GM19240 (cell line): ENCODE measurements around the gene WWTR1.
A peak's percentile ranks its signal among the peaks of the same experiment; 100 is the strongest.

Experiments
- DNase-seq: peaks from one replicate; pipeline ENCODE4 v3.0.0; 2011; ENCODE audit warnings: low spot score; ENCODE audit not compliant: insufficient read length

Gene WWTR1

DNA sequence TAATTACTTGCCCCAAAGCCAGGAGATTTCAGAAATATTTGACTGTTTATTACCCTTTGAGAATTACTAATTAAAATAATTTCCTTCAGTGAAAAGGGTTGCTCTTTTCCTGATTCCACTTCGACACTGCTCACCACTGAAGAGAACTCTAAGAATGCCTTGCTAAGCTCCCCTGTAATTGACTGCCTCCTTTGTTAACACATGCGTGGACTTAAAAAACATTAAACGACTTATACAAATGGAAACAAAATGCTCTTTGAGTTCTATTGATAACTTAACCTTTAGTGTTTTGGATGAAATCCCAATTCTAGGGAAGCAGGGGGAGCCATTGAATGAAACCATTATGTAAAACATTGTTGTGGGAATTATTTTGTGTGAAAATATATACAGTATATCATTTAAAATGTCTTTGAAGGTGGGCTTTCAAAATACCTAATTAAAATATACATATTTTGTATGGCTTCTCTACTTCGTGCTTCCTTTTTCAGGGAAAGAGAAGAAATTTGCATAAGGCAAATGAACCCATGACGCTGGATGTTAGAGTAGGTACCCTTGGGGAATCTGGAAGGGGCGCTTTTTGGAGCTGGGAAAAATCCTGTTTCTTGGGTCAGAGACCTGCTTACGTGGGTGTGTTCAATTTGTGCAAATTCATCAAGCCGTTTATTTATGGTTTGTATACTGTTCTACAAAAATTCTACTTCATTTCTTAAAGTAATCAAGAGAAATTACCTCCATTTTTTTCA lies 64.2 kb downstream of the WWTR1 start:
- DNase-seq = no peak

DNA sequence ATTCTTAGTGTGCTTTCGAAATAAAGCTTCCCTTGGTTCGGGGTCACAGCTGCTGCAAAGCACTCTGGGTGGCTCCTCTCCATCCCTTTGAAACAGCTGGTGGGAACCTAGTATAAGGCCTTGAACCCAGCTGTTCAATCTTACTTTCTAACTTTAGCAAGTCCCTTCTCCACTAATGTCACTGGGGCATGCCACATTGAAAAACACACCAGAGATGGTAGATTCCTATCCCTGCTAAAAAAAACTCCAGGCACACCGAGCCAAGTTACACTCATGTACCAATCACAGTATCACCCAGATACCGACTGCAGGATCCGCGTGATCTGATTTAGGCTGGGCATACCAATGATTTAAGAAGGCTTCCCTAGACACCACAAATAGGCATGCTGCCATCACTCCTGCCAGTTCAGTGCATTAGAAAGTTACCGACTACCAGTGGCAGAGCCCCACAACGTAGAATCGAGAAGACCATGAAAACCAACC lies 65.0 kb downstream of the WWTR1 start:
- no peak for DNase-seq

DNA sequence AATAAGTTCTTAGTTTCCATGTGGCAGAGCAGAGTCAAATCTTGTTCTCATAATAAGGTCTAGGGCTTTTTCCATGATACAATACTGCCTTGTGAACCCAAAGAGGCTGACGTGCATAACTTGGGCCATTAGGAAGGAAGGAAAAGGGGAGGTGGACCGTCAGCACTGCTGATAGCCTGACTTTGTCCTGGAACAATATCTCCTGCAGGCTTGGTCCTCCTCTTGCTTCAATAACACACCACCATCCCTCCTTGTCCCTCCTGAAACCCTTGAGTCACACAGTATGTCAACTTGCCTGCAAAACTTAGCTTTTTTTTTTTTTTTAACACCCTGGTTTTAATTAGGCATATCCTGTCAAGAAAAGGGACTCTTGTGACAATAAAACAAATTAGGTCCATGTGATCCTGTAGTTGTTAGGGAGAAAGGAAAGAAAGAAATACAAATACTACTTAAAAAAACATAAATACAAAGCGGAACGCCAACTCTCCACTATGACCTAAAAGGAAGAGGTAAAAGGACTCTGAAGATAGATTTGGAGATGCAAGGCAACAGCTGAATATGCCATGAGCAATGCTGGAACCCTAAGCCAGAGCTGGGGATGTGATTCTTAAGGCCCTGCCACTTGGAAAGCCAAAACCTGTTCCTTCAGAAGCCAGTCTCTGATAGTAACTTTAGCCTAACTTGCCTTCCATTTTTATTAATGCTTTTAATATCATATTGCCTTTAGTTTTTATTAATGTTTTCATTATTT lies 67.0 kb downstream of the WWTR1 start:
- DNase-seq = no peak

GRCh38 chr3:149589332-149589731 lies 68.5 kb downstream of the WWTR1 start:
- DNase-seq = no peak

GRCh38 chr3:149588909-149589308 lies 68.9 kb downstream of the WWTR1 start:
- DNase-seq = no peak

DNA sequence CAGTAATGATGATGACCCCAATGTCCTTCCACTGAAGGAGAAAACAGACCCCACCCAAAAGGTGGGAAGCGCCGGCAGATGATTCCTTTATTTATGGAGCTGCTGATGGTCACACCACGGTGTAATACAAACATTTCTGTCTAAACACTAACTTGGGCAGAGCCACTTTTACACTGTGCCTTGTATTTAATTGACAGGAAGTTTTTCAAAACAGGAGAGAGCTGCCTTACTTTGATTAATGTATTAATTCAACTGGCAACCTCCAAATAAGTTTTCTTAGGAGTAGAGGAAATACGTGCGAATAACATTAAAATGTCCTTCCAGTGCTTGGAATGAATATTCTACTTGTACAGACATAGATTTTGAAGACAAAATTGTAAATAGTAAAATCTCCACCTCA lies 70.4 kb downstream of the WWTR1 start:
- no peak for DNase-seq

- no peak for DNase-seq
Observed at GRCh38 chr3:149586871-149587270, 71.0 kb downstream of the WWTR1 start.

GRCh38 chr3:149585401-149585726 lies 72.5 kb downstream of the WWTR1 start:
- DNase-seq = peak; percentile 37

DNA sequence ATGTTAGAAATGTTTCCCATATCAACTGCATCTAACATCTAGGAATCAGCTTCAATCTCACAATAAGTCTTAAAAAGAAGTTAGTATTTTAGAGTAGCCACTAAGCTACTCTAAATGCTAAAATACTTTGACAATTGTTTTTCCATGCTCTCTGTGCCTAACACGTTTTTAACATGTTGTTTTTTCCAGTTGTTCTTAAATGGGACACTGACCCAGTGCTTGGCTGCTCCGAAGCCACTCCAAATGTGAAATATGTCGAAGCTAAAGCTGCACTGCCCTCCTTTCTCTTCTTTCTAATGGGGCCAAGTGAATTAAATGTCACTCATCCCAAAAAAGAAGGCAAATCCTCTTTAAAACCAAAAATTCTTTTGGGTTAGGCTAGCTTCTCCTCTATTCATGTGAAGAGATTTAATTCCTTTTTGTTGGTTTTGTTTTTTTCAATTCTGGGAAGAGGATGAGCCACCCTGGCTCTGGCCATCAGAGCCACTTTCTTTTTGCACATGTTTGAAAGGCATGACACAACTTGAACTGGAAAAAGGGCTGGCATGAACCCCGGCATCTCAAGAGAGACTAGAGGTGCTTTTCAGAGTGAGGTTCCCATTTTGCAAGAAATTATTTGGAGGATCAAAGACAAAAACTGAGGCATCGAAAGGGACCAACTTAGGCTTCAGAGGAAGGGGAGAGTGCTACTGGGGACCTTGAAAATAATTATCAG lies 73.7 kb downstream of the WWTR1 start:
- DNase-seq = no peak

DNA sequence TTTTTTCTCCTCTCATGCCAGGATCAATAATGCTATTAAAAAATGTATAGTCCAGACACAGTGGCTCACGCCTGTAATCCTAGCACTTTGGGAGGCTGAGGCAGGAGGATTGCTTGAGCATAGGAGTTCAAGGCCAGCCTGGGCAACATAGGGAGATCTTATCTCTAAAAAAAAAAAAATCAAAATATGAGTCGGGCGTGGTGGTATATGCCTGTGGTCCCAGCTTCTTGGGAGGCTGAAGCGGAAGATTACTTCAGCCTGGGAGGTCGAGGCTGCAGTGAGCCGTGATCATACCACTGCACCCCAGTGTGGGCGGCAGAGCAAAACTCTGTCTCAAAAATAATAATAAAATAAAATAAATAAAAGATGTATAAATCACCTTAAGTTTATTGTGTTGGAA lies 75.4 kb downstream of the WWTR1 start:
- DNase-seq = no peak

DNA sequence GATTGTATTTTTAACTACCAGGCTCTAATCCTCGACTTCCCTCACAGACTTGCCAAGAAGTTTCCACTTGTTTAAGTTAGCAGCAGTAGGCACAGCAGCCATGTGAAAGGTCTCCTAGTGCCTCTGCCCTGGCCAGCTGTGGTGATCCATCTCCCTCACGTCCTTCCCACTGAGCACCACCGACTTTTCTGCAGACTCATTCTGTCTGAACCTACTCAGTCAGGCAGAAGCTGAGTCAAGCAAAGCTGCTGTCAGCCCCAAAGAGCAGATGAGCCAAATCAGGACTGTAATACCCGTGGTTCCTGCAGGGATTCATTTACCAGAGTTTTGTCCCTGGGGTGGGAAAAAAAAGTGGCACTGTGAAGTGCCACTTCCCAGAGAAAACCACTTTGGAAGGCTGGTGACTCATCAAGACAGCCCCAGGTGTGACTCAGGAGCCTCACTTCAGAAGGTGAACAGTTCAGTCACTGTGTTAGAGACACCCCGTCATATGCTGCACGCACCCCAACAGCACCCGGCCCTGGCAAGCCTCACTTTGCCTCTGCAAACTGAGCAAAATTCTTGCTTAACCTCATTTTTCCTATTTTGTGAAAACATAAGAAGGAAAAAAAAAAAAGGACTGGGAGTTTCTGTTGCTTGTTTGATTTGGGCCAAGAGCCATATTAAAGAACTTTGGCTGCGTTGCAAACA lies 76.0 kb downstream of the WWTR1 start:
- DNase-seq = no peak

DNA sequence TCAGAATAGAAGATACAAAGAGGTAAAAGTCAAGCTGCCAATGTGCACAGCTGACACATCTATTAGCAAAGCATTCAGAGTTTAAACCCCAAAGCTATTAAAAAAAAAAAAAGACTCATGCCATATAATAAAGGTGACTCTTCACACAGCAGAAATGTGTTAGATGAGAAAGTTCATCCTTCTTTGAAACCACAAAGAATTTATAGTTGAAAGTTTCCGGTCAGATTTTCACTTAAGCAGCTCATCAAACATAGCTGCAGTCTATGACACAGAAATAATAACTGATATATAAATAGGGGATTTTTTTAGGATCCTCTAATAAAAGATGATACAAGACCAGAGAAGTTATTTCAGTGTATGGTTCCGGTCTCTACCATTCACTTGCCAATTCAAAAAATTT lies 76.6 kb downstream of the WWTR1 start:
- no peak for DNase-seq

- no peak for DNase-seq
Observed at GRCh38 chr3:149579838-149580542, 77.8 kb downstream of the WWTR1 start.

- DNase-seq = no peak
Observed at GRCh38 chr3:149579161-149579560, 78.7 kb downstream of the WWTR1 start.

- no peak for DNase-seq
Observed at GRCh38 chr3:149577801-149578200, 80.0 kb downstream of the WWTR1 start.

DNA sequence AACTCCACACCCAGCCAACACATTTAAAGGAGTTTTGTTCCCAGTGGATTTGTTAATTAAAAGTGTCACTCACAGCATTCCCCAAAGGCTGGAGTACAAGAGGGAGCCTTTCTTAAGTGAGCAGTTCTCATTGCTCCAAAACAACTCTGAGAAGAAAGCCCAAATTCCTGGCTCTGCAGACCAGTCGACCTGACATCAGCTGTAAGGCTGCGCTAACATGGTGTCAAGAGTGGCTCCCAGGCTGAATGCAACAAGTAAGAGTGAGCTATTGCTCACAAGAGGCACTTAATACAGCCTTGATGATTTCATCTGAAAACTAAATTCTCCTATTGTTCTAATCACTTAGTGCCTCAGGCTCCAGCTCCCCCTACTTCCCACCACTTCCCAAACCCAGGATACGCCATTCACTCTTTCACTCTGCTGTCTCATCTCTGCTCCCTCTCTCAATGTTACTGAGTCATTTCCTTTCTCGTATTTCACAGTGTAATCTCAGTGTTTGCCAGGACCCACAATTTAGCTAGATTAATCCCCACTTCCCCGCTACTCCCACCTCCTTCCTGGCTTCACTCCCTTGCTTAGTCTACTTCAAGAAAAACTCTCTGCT lies 81.8 kb downstream of the WWTR1 start:
- DNase-seq = no peak

DNA sequence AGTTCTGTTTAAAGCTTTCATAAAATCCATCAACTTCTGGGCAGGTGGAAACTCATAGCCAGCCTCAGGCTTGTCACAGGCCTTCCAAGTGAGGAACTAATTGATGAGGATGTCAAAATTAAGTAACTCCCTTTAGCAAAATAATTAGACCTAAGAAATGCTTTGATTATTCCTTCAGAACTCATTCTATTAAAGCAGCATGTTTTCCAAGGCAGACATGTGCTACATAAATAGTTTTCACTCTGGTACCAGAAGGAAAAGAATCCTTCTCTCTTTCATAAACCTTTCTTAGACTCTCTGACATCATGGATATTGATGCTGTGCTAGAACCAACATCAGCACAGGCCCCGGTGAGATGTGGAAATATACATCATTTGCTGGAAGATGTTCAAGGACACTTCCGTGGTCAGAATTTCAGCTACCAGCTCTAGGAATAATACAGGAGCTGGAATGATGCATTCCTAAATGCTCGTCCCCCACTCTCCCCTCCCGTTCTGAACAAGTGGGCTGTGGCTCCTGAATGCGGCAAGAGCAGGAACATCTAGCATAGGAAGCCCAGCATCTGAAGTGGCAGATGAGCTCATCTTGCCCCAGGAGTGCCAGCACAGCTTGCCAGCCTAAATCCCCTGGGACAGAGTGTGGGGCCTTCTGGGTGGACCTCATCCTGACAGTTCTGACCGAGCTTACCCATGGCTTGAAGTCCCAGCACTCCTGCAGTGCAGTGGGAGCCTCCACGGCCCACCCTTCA lies 82.4 kb downstream of the WWTR1 start:
- DNase-seq = no peak

DNA sequence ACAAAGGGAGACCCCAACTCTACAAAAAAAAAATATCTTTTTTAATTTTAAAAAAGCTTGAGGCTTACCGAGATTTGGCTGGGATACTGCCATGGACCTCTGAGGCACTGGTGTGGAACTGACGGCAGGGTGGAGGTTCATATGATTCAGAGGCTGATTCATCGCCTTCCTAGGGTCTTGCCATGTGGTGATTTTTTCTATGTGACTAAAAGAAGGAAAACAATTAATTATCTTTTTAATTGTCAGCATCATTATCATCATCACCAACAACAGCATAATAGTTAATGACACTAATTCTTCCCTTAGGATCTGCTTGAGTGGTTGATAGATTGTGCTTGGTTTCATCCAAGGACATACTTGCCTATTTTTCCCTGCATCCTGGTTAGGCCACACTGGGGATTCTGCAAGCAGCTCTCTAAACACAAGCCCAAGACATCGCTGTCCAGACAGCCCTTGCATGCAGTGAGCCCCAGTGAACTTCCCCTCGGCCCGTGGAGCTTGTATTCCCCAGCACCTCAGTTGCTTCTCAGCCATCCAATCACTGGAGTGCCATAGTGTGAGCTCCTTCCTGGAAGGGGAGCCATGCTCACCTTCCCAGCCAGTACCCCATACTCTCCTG lies 84.9 kb downstream of the WWTR1 start:
- no peak for DNase-seq

- DNase-seq = no peak
Observed at GRCh38 chr3:149571381-149571780, 86.4 kb downstream of the WWTR1 start.

DNA sequence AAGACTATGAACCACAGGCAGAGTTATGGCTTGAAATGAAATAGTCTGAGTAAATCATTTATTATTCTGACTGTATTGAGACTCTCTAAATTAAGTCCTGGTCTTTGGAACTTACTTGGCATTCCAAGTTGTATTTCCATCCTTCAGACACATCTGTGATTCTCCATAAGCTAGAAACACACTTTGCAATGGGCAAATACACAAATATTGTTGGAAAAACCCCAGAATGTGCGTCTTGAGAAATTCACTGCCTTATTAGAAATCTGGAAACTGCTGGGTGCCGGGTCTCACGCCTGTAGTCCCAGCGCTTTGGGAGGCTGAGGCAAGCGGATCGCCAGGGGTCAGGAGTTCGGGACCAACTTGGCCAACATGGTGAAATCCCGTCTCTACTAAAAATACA lies 87.8 kb downstream of the WWTR1 start:
- DNase-seq = no peak
